ENCODE measurements around the gene YAE1. TPM values are rescaled to one million over a fixed set of nuclear protein-coding genes. Genes with fewer than 3 reads are reported as not detected.

Gene YAE1
- total and polyA plus RNA-seq, 12 donors = 11.1 to 77.2 (median 23.7) TPM

- H3K27me3 ChIP-seq = no peaks in the 10 kb centered on the region
- intact Hi-C loops (cut with DNase I) = no loop called here
Measured at GRCh38 chr7:39603924-39604323, 37.7 kb downstream of the YAE1 start.

GRCh38 chr7:39605087-39605486, 38.9 kb downstream of the YAE1 start:
- H3K4me1 ChIP-seq (replicated peaks in 1 of 2) = no peaks in the 10 kb centered on the region
- H3K36me3 ChIP-seq (replicated peaks in 1 of 2) = no peaks in the 10 kb centered on the region
- H3K27ac ChIP-seq = no peak overlapping the region
- no peak overlapping the region for H3K4me3 ChIP-seq
- H3K9me3 ChIP-seq (replicated peaks in 1 of 3) = no peaks in the 10 kb centered on the region
- H3K27me3 ChIP-seq = no peaks in the 10 kb centered on the region
- no peak for DNase-seq
- TF ChIP-seq CTCF (IDR thresholded peaks at IDR 0.05) (no peak), POLR2A (IDR thresholded peaks at IDR 0.05) (no peak)
- intact Hi-C loops (cut with DNase I) = no loop called here
- 90 to 100% (median 92%) methylated on average over 1 of the region's 1 CpG for WGBS, 4 donors

More at GRCh38 chr7:39603924-39604323, 37.7 kb downstream of the YAE1 start:
- no peak overlapping the region for H3K27ac ChIP-seq
- no peaks in the 10 kb centered on the region for H3K36me3 ChIP-seq (replicated peaks in 1 of 2)
- no peak overlapping the region for H3K4me3 ChIP-seq
- no peaks in the 10 kb centered on the region for H3K9me3 ChIP-seq (replicated peaks in 1 of 3)
- DNase-seq = no peak
- H3K4me1 ChIP-seq (replicated peaks in 1 of 2) = no peaks in the 10 kb centered on the region
- TF ChIP-seq POLR2A (IDR thresholded peaks at IDR 0.05) (no peak), CTCF (IDR thresholded peaks at IDR 0.05) (no peak)

GRCh38 chr7:39606352-39606751, 40.1 kb downstream of the YAE1 start:
- no peak for DNase-seq
- H3K4me1 ChIP-seq (replicated peaks in 1 of 2) = no peaks in the 10 kb centered on the region
- H3K36me3 ChIP-seq (replicated peaks in 1 of 2) = no peaks in the 10 kb centered on the region
- H3K9me3 ChIP-seq (replicated peaks in 1 of 3) = no peaks in the 10 kb centered on the region
- no peak overlapping the region for H3K27ac ChIP-seq
- WGBS, 4 donors = 78 to 85% (median 84%) methylated on average over 2 of the region's 2 CpGs
- H3K27me3 ChIP-seq = no peaks in the 10 kb centered on the region
- TF ChIP-seq POLR2A (IDR thresholded peaks at IDR 0.05) (no peak), CTCF (IDR thresholded peaks at IDR 0.05) (no peak)
- intact Hi-C loops (cut with DNase I) = no loop called here
- H3K4me3 ChIP-seq = no peak overlapping the region

- DNase-seq = no peak
- no peaks in the 10 kb centered on the region for H3K9me3 ChIP-seq (replicated peaks in 1 of 3)
- intact Hi-C loops (cut with DNase I) = no loop called here
- TF ChIP-seq POLR2A (IDR thresholded peaks at IDR 0.05) = no peak
- no peak for TF ChIP-seq CTCF (IDR thresholded peaks at IDR 0.05)
- no peaks in the 10 kb centered on the region for H3K4me1 ChIP-seq (replicated peaks in 1 of 2)
- 81 to 90% (median 84%) methylated on average over 2 of the region's 2 CpGs for WGBS, 4 donors
- no peak overlapping the region for H3K4me3 ChIP-seq
- no peaks in the 10 kb centered on the region for H3K36me3 ChIP-seq (replicated peaks in 1 of 2)
- no peak overlapping the region for H3K27ac ChIP-seq
- H3K27me3 ChIP-seq = no peaks in the 10 kb centered on the region
Measured at GRCh38 chr7:39606941-39607340, 40.7 kb downstream of the YAE1 start.
